Activated CD4-positive, alpha-beta T cell treated with anti-CD3 and anti-CD28 coated beads, Interleukin-2, amount 10 ng/mL, durations not matched to agents 24 days and 14 days (primary cell): ENCODE data around the gene SF3A2. TPM values are rescaled to one million over a fixed set of nuclear protein-coding genes. Genes with fewer than 3 reads are reported as not detected.

Experiments used
- DNase-seq: peaks from one replicate; pipeline ENCODE4 v3.0.0; 2022
- H3K27ac Mint-ChIP-seq: one replicate; pipeline ENCODE4 v1.8.0; 2022; ENCODE audit warnings: mild to moderate bottlenecking, mixed read lengths
- H3K27me3 Mint-ChIP-seq: one replicate; pipeline ENCODE4 v1.8.0; 2022; ENCODE audit warnings: mixed read lengths
- H3K36me3 Mint-ChIP-seq: one replicate; pipeline ENCODE4 v1.8.0; 2022; ENCODE audit warnings: low read depth, mild to moderate bottlenecking, mixed read lengths
- H3K4me1 Mint-ChIP-seq: one replicate; pipeline ENCODE4 v1.8.0; 2021; ENCODE audit warnings: mixed read lengths
- H3K4me3 Mint-ChIP-seq: one replicate; pipeline ENCODE4 v1.8.0; 2022; ENCODE audit warnings: mild to moderate bottlenecking, moderate library complexity, mixed read lengths
- H3K9me3 Mint-ChIP-seq: one replicate; pipeline ENCODE4 v1.8.0; 2021; ENCODE audit warnings: mixed read lengths
- intact Hi-C: fragments of 100-400 bp; cut with micrococcal nuclease; formaldehyde crosslinking; loops from one replicate; pipeline ENCODE4 v1.15.1; 2023
- total RNA-seq: library from RNA; stranded (reverse); gene quantifications from 2 replicates; pipeline ENCODE4 v1.2.3, GENCODE V29; 2022

SF3A2 gene
- total RNA-seq, 1 donor from 2014 or later: 159 TPM

GRCh38 chr19:2246014-2246620, 9.5 kb downstream of the SF3A2 start:
- intact Hi-C loops: no loop called here
- Mint-ChIP-seq H3K36me3 (peaks cover 25% of the 10 kb centered on the region), H3K27me3 (no peaks in the 10 kb centered on the region), H3K4me3 (no peak overlapping the region), H3K4me1 (peaks cover 11% of the 10 kb centered on the region), H3K27ac (no peak overlapping the region), H3K9me3 (no peaks in the 10 kb centered on the region)
- DNase-seq: no peak

GRCh38 chr19:2246801-2247361, 10.3 kb downstream of the SF3A2 start:
- H3K9me3 Mint-ChIP-seq: no peaks in the 10 kb centered on the region
- H3K4me3 Mint-ChIP-seq: no peak overlapping the region
- intact Hi-C loops: no loop called here
- H3K27me3 Mint-ChIP-seq: no peaks in the 10 kb centered on the region
- peaks cover 23% of the 10 kb centered on the region for H3K36me3 Mint-ChIP-seq
- H3K4me1 Mint-ChIP-seq: peaks cover 6% of the 10 kb centered on the region
- no peak overlapping the region for H3K27ac Mint-ChIP-seq
- no peak for DNase-seq

- Mint-ChIP-seq H3K4me3 (no peak overlapping the region), H3K36me3 (peaks cover 20% of the 10 kb centered on the region), H3K27me3 (peaks cover 4% of the 10 kb centered on the region), H3K4me1 (peaks cover 4% of the 10 kb centered on the region), H3K9me3 (no peaks in the 10 kb centered on the region), H3K27ac (no peak overlapping the region)
- intact Hi-C loops: no loop called here
- no peak for DNase-seq
These were observed 10.9 kb downstream of the SF3A2 start for GRCh38 chr19:2247433-2248101.

GRCh38 chr19:2248136-2249009, 11.7 kb downstream of the SF3A2 start:
- H3K4me3 Mint-ChIP-seq: no peak overlapping the region
- H3K4me1 Mint-ChIP-seq: peaks cover 6% of the 10 kb centered on the region
- H3K27me3 Mint-ChIP-seq: peaks cover 9% of the 10 kb centered on the region
- DNase-seq: no peak
- H3K9me3 Mint-ChIP-seq: no peaks in the 10 kb centered on the region
- H3K36me3 Mint-ChIP-seq: peaks cover 18% of the 10 kb centered on the region
- intact Hi-C loops: no loop called here
- H3K27ac Mint-ChIP-seq: no peak overlapping the region

GRCh38 chr19:2249010-2249866, 12.6 kb downstream of the SF3A2 start, which contains the start of gene AMH:
Gene AMH, plus strand, starts transcription at chr19:2249323. Its CDS starts 10 bp downstream, at chr19:2249333.
- H3K9me3 Mint-ChIP-seq: no peaks in the 10 kb centered on the region
- H3K27me3 Mint-ChIP-seq: peaks cover 14% of the 10 kb centered on the region
- no peak within 1 kb of the TSS for H3K4me3 Mint-ChIP-seq
- no peak for DNase-seq
- H3K36me3 Mint-ChIP-seq: peaks cover 18% of the 10 kb centered on the region
- intact Hi-C loops: no loop called here
- H3K27ac Mint-ChIP-seq: no peak within 1 kb of the TSS
- H3K4me1 Mint-ChIP-seq: peaks cover 7% of the 10 kb centered on the region

- Mint-ChIP-seq H3K27me3 (peaks cover 15% of the 10 kb centered on the region), H3K36me3 (peaks cover 11% of the 10 kb centered on the region), H3K27ac (no peak overlapping the region), H3K4me3 (no peak overlapping the region), H3K4me1 (peaks cover 7% of the 10 kb centered on the region), H3K9me3 (no peaks in the 10 kb centered on the region)
- intact Hi-C loops: no loop called here
- no peak for DNase-seq
These were observed 13.5 kb downstream of the SF3A2 start for GRCh38 chr19:2249880-2250765.

- no peak for DNase-seq
- intact Hi-C loops: no loop called here
- Mint-ChIP-seq H3K27me3 (peaks cover 15% of the 10 kb centered on the region), H3K9me3 (no peaks in the 10 kb centered on the region), H3K4me1 (peaks cover 7% of the 10 kb centered on the region), H3K4me3 (no peak overlapping the region), H3K27ac (no peak overlapping the region), H3K36me3 (peaks cover 11% of the 10 kb centered on the region)
These were observed 14.1 kb downstream of the SF3A2 start for GRCh38 chr19:2250766-2251105.

- Mint-ChIP-seq H3K4me3 (no peak overlapping the region), H3K4me1 (peaks cover 7% of the 10 kb centered on the region), H3K27me3 (peaks cover 15% of the 10 kb centered on the region), H3K27ac (no peak overlapping the region), H3K9me3 (no peaks in the 10 kb centered on the region), H3K36me3 (peaks cover 7% of the 10 kb centered on the region)
- no peak for DNase-seq
- intact Hi-C loops: no loop called here
These were observed 14.8 kb downstream of the SF3A2 start for GRCh38 chr19:2251106-2252054.

GRCh38 chr19:2252055-2252796, 15.6 kb downstream of the SF3A2 start:
- Mint-ChIP-seq H3K4me3 (peak overlapping the region; percentile 37), H3K27me3 (peaks cover 15% of the 10 kb centered on the region), H3K4me1 (peaks cover 9% of the 10 kb centered on the region), H3K9me3 (no peaks in the 10 kb centered on the region), H3K27ac (no peak overlapping the region), H3K36me3 (peaks cover 7% of the 10 kb centered on the region)
- DNase-seq: peak; percentile 62
- intact Hi-C loops: no loop called here

- Mint-ChIP-seq H3K4me1 (peaks cover 10% of the 10 kb centered on the region), H3K36me3 (peaks cover 7% of the 10 kb centered on the region), H3K27me3 (peaks cover 15% of the 10 kb centered on the region), H3K4me3 (peak overlapping the region; percentile 52), H3K9me3 (no peaks in the 10 kb centered on the region), H3K27ac (no peak overlapping the region)
- intact Hi-C loops: no loop called here
- no peak for DNase-seq
These were observed 16.1 kb downstream of the SF3A2 start for GRCh38 chr19:2252797-2253105.
